HL-60 (cell line): ENCODE measurements around the gene WDR93.
A peak's percentile ranks its signal among the peaks of the same experiment; 100 is the strongest.

Experiments used
- DNase-seq, 2 experiments: peaks; one replicate each; pipeline ENCODE4 v3.0.0-alpha.2; 2010 to 2020; ENCODE audit warnings: low read depth in 1 of 2, low spot score in 1 of 2
- H3K27ac ChIP-seq: fragments of 250-450 bp; sonication (Bioruptor Pico); replicated peaks from 2 replicates; pipeline ENCODE4 v1.5.1; 2020; ENCODE audit warnings: mild to moderate bottlenecking, moderate library complexity
- H3K27me3 ChIP-seq: fragments of 250-450 bp; sonication (Bioruptor Pico); 2 replicates; pipeline ENCODE4 v1.5.1; 2021; ENCODE audit warnings: mild to moderate bottlenecking, moderate library complexity; ENCODE audit not compliant: insufficient read depth, poor library complexity, severe bottlenecking
- H3K4me3 ChIP-seq: replicated peaks from 2 replicates; pipeline ENCODE4 v1.5.1; 2011; ENCODE audit warnings: mild to moderate bottlenecking, control low read depth, low read length; ENCODE audit not compliant: insufficient read depth
- GABPA ChIP-seq: IDR thresholded peaks from 2 replicates; pipeline ENCODE4 v1.6.1; 2012; ENCODE audit warnings: low read depth
- POLR2AphosphoS5 ChIP-seq: IDR thresholded peaks from 2 replicates; pipeline ENCODE4 v1.6.1; 2012; ENCODE audit warnings: low read depth
- SPI1 ChIP-seq: IDR thresholded peaks from 2 replicates; pipeline ENCODE4 v1.6.1; 2012; ENCODE audit warnings: low read depth, mild to moderate bottlenecking, borderline replicate concordance
- TF ChIP-seq, protein P1 (sequence below): IDR thresholded peaks from one replicate; pipeline ENCODE4 v1.5.1; 2011; ENCODE audit warnings: low read length, control low read depth, inconsistent platforms; ENCODE audit not compliant: insufficient read depth
- TF ChIP-seq, protein P2 (sequence below): IDR thresholded peaks from 2 replicates; pipeline ENCODE4 v1.6.1; 2012; ENCODE audit warnings: low read depth; ENCODE audit not compliant: insufficient replicate concordance

Gene WDR93

DNA sequence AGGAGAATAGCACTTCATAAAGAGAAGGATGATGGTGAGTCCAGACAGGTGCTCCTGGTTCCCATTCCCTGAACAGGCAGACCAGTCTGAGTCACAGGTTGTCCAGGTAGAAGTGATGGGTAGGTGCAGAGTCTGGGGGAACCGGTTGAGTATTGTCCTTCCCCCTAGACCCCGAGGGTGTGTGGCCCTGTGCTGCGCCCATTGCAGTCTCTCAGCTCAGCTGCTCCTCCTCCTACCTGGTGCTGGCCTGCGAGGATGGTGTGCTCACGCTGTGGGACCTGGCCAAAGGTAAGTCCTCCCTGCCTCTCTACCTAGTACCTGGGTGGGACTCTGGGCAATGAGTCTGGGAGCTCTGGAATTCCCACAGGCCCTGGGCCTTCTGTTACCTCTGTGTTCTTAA is 40.7 kb downstream of the WDR93 start:
- peaks cover 5% of the 10 kb centered on the region for H3K27me3 ChIP-seq
- no peak overlapping the region for H3K4me3 ChIP-seq
- TF ChIP-seq POLR2AphosphoS5, result no peak
- TF ChIP-seq, protein P1, sequence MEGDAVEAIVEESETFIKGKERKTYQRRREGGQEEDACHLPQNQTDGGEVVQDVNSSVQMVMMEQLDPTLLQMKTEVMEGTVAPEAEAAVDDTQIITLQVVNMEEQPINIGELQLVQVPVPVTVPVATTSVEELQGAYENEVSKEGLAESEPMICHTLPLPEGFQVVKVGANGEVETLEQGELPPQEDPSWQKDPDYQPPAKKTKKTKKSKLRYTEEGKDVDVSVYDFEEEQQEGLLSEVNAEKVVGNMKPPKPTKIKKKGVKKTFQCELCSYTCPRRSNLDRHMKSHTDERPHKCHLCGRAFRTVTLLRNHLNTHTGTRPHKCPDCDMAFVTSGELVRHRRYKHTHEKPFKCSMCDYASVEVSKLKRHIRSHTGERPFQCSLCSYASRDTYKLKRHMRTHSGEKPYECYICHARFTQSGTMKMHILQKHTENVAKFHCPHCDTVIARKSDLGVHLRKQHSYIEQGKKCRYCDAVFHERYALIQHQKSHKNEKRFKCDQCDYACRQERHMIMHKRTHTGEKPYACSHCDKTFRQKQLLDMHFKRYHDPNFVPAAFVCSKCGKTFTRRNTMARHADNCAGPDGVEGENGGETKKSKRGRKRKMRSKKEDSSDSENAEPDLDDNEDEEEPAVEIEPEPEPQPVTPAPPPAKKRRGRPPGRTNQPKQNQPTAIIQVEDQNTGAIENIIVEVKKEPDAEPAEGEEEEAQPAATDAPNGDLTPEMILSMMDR, result no peak
- TF ChIP-seq SPI1, result no peak
- no peak overlapping the region for H3K27ac ChIP-seq
- DNase-seq, result no peak

DNA sequence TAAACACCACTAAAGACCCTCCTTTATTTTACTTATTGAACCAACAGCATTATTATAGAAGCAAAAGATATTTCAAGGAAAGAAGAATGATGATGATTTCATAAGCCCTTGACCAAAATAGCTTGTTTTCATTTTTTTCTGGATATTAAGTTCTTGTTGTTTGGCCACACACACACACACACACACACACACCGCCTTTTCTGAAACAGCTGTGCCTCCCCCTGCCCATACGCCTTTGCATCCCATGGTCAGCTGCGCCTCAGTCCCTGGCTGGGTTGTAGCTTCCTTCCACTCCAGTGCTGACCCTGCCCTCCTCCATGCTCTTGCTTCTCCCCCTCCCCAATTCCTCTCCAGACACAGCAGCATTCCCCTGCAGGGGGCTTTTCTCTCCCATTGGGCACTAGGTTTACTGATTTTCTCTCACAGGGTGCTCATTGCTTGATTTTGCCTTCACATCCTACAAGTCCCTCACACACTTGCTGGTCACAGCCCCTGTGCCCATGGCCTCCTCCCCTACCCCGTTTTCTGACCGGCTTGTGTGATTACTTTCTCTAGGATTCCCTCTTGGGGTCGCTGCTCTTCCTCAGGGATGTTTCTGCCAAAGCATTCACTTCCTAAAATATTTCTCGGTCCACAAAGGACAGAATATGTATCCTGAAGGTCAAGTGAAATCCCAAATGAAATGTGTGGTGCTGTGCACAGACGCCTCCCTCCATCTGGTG is 42.0 kb downstream of the WDR93 start:
- TF ChIP-seq POLR2AphosphoS5 (no peak), GABPA (no peak), SPI1 (no peak)
- TF ChIP-seq, protein P1, result no peak
- TF ChIP-seq, protein P2, sequence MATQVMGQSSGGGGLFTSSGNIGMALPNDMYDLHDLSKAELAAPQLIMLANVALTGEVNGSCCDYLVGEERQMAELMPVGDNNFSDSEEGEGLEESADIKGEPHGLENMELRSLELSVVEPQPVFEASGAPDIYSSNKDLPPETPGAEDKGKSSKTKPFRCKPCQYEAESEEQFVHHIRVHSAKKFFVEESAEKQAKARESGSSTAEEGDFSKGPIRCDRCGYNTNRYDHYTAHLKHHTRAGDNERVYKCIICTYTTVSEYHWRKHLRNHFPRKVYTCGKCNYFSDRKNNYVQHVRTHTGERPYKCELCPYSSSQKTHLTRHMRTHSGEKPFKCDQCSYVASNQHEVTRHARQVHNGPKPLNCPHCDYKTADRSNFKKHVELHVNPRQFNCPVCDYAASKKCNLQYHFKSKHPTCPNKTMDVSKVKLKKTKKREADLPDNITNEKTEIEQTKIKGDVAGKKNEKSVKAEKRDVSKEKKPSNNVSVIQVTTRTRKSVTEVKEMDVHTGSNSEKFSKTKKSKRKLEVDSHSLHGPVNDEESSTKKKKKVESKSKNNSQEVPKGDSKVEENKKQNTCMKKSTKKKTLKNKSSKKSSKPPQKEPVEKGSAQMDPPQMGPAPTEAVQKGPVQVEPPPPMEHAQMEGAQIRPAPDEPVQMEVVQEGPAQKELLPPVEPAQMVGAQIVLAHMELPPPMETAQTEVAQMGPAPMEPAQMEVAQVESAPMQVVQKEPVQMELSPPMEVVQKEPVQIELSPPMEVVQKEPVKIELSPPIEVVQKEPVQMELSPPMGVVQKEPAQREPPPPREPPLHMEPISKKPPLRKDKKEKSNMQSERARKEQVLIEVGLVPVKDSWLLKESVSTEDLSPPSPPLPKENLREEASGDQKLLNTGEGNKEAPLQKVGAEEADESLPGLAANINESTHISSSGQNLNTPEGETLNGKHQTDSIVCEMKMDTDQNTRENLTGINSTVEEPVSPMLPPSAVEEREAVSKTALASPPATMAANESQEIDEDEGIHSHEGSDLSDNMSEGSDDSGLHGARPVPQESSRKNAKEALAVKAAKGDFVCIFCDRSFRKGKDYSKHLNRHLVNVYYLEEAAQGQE, result no peak
- Histone ChIP-seq H3K27me3 (peaks cover 5% of the 10 kb centered on the region), H3K27ac (no peak overlapping the region), H3K4me3 (no peak overlapping the region)
- no peak for DNase-seq

GRCh38 chr15:89735773-89736172 is 45.2 kb downstream of the WDR93 start:
- no peak for TF ChIP-seq POLR2AphosphoS5
- TF ChIP-seq, protein P2, result no peak
- TF ChIP-seq GABPA, result no peak
- TF ChIP-seq SPI1, result no peak
- TF ChIP-seq, protein P1, result no peak
- Histone ChIP-seq H3K27me3 (peaks cover 5% of the 10 kb centered on the region), H3K27ac (no peak overlapping the region), H3K4me3 (no peak overlapping the region)
- no peak for DNase-seq

DNA sequence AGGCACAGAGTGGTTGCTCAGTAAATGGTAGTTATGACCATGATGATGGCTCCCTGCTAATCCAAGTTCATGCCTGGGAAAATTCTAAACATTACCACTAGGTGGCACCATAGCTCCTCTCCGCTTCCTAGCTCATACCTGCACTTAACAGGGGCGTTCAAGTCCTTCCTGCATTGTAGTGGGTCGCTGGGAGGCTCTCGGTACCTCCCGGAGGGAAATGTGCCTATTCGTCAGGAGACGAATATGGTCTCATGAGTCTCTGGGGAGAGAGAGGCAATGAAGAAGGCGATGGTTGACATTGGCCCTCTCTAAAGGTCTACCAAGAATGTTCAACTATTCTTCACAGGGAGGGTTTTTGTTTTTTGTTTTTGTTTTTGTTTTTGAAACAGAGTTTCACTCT is 49.5 kb downstream of the WDR93 start:
- TF ChIP-seq, protein P2, result no peak
- TF ChIP-seq, protein P1, result peak; percentile 88
- TF ChIP-seq SPI1 (no peak), POLR2AphosphoS5 (no peak), GABPA (no peak)
- peak; percentile 51 to 67 for DNase-seq
- Histone ChIP-seq H3K27ac (no peak overlapping the region), H3K27me3 (no peaks in the 10 kb centered on the region), H3K4me3 (no peak overlapping the region)
